NCI-H2081 treated with DMSO at 0.1 percent for 48 hours (cell line): ENCODE results near the gene SCAP.
"Not testable (repeated sequence)": the region's sequence is repeated elsewhere in the genome, so short reads cannot be mapped to it uniquely, and the experiment has no call there.

ENCODE experiments used
- DNase-seq: peaks from one replicate; lab custom pipeline; 2025; lab: John Stamatoyannopoulos, UW

The SCAP gene

DNA sequence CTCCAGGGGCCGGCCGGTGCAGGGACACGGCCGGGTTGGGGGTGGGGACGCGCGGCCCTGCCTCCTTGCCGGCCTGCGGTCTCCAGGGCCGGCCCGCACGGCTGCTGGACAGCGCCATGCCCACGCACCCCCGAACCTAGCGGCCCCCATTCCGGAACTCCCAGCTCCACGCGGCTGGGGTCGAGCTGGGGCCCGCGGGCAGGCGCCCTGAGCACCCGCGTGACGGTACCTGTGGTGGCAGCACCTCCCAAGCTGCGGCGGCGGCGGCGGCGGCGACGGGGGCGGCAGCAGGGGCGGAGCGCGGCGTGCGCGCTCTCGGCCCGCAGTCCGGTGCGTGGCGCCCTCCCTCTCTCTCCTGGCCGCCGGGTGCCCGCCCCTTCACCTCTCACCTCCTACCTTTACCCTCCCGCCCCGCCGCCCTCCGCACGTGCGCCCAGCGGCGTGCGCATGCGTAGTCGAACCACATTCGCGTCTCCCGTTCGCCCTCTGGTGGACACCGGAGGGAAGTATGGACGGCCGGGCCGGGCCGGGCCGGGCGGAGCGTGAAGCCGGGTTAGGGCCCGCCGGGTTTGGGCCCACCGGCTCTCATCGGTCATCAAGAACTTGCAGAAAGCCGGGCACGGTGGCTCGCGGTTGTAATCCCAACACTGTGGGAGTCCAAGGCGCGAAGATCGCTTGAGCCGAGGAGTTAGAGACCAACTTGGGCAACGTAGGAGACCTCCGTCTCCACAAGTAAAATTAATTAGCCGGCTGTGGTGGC, at the start of gene SCAP:
Gene SCAP, minus strand, starts transcription at position 372 of the 760 bp plus-strand sequence. CDS start 32,948 bp downstream, outside the sequence.
- no peak for DNase-seq

DNA sequence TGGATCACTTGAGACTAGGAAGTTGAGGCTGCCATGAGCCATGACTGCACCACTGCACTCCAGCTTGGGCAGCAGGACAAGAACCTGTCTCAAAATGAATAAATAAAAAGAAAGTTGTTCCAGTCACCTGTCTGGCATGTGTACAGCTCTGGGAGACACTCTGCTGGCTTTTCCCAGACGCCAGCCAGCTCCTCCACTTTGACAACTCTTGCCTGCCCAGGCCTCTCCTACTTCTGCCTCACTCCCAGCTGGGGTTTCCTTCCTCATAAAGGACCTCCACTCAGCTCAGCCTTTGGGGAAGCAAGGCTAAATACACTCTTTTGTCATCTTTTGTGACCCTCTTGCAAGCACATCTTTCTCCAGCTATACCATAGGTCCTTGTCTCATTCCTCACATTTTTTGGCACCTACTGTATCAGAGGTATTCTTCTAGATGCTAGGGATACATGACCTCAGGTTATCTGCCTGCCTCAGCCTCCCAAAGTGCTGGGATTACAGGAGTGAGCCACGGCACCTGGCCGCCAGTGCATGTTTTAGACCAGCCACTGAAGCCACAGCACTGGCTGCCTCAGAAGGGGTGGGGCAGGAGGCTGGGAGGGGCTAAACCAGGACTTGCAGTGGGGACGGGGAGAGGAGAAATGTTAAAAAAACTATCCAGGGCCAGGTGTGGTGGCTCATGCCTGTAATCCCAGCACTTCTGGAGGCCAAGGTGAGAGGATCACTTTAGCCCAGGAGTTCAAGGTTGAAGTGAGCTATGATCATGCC, 47.8 kb upstream of the SCAP start:
- no peak for DNase-seq

DNA sequence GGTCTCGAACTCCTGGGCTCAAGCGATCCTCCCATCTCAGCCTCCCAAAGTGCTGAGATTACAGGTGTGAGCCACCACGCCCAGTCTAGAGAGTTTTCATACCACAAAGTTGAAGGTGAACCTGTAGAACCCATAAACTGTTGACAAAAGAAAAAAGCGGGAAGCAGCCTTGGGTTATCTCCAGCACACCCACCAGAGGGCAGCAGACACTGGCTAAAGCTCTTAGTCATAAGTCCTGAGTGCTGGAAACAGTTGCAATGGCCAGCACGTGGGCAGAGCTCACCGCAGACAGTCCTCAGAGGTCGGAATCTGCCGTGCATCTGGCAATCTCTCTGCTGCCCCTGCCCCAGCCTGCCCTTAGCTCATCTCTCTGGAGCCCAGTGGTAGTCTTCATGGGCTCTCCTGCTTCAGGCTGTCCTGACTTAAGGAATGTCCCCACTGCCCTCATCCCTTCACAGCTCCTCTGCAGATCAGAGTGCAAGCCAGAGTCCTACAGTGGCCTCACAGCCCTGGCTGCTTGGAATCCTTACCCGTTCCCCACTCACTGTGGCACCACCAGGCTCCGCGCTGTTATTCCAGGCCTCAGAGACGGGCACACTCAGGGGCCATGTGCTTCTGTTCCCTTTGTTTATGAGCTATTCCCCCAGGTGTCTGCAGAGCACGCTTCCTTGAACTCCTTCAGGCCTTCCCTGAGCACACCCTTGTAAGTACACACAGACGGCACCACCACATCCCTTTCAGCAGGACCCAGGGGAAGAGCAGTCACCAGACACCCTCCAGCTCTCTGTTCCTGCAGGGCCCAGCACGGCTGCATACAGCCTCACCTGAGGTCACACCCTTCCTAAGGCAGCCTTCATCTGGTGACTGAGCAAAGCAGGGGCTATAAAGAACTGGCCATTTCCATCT, 46.6 kb upstream of the SCAP start:
- no peak for DNase-seq

DNA sequence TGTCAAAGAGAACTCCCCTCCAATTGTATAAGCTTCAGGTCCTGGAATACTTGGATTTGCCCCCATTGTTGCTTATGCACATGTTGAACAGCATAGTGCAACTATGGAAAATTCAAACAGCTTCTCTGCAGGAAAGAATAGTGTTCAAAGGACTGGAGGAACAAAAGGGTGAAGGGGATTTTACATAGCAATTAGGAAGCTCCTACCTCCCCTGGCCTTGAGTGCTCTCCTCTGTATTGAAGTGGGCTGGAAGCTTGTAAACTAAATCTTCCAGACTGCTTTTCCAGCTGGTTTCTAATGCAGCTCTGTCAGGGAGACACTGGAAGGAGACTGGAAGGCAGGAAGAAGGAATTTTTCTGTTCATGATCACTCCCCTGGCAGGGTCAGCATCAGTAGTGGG, 45.0 kb upstream of the SCAP start:
- no peak for DNase-seq

DNA sequence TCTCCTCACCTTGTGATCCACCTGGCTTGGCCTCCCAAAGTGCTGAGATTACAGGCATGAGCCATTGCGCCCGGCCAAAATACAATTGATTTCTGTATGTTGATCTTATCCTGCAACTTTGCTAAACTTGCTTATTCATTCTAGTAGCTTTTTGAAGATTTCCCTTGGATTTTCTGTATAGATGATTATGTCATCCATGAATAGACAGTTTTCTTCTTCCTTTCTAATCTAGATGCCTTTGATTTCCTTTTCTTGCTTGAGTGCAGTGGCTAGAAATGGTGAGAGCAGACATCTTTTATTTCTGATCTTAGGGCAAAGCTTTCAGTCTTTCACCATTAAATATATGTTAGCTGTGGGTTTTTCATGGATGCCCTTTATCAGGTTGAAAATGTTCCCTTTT, 42.2 kb upstream of the SCAP start:
- DNase-seq = no peak

DNA sequence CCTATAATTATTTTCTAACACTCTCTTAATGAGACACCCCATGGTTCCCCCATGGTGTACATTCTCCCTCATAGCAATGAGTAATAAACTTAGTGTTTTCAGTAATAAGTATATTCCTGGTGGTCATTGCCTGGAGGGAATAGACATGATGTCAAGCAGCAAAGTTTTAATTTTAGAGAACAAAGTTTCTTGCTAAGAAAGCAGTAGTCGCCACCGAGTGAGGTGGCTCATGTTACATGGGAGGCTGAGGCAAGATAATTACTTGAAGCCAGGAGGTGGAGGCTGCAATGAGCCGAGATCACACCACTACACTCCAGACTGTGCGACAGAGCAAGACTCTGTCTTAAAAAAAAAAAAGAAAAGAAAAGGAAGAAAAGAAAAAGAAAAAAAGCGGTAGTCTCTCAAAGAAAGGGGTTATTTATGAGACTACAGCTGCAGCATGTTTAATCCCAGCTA, 40.2 kb upstream of the SCAP start:
- DNase-seq = no peak

DNA sequence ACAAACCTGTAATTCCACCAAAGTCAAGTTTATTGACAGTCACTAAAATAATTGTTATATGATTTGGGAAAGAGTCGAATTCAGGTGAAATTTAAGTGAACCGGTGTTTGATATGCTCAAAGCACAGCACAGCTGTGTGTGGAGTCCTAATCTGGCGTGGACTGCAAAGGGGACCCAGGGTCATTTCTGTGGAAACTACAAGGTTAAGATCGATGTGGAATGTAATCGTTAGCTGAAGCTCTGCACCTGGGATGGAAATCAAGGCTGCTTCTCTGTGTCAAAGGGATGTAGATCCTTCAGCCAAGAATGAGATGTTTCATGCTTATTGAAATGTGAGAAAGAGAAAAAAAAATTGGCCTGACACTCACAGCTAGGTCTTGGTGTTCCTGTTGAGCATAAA, 39.4 kb upstream of the SCAP start:
- no peak for DNase-seq

DNA sequence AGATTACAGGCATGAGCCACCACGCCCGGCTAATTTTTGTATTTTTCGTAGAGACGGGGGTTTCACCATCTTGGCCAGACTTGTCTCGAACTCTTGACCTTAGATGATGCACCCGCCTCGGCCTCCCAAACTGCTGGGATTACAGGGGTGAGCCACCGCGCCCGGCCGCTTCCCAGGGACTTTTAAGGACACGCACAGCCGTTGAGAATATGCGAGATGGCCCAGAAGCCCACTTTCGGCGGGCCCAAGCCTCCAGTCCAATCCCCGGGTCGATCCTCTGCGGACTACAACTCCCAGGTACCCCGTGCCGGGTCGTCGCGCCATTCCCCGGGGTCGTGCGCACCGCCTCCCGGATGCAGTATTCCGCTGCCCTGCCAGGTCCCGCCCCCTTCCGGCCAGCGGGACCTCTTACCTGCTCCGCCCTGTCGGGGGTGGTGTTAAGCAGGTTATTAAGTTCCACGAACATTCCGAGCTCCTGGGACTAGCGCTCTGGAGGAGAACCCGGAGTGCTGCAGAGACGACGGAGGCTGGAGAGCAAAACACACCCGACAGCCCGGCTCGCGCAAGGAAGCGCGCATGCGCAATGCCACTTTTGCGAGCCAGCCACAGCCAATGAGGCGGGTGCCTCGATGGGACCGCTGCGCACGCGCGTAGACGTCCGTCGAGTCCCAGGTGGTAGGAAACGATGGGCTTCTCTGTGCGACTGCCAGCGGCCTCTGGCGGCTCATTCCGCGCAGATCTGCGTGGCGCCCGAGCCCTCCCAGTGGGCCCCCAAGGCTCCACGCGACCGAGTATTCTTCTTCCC, 37.6 kb upstream of the SCAP start, which contains the start of gene ELP6:
Gene ELP6, minus strand, starts transcription at position 588 of the 805 bp plus-strand sequence. Its CDS starts 122 bp downstream, at position 466.
- DNase-seq = peak; percentile 31

DNA sequence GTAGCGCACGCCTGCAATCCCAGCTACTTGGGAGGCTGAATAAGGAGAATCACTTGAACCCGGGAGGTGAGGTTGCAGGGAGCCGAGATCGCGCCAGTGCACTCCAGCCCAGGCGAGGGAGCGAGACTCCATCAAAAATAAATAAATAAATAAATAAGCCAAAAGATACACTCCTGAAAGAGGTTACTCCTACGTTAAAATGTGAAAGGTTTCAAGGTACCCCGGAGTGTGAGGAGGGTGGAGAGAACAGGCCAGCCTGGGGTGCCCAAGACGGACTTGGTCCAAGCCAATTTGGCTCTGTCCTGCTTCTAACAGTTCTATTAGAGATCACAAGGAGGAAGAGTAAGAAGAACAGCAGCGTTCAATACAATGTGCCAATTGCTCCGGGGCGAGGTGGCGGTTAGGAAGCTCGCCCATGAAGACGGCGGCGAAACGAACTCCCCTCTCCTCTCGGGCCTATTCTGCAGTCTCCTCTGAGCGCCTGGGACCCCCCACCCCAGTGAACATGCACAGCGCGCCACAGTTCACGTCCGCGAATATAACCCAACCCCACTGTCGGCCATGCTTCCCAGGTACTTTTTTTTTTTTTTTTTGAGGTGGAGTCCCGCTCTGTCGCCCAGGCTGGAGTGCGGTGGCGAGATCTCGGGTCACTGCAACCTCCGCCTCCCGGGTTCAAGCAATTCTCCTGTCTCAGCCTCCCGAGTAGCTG, 36.8 kb upstream of the SCAP start:
- DNase-seq = no peak

DNA sequence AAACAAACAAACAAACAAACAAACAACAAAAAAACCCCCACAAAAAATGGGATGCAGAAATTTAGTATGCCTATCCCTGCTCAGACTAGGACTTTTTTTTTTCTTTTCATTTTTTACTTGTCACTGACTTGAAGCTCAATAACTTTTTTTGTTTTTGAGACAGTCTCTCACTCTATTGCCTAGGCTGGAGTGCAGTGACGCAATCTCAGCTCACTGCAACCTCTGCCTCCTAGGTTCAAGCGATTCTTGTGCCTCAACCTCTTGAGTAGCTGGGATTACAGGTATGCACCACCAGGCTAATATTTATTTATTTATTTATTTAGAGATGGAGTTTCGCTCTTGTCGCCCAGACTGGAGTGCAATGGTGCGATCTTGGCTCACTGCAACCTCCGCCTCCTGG, 29.5 kb upstream of the SCAP start:
- DNase-seq = not testable (repeated sequence)

DNA sequence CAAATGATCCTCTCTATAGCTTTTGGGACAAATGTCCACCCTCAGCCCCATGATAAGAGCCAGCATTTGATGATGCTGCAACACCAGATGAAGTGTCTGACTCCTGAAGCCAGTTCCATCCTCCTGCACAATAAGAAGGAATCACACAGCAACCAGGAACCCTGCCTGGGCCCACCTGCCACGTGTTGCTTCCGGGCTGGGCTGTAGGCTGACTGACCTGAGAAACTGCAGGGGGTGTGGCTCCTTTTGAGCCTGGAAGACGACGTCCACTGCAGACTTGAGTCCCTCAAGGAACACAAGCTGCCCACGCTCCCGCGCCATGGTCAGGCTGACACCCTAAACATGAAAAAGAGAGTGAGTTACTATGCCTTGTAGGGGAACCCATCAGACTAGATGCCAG, 28.4 kb upstream of the SCAP start:
- no peak for DNase-seq

DNA sequence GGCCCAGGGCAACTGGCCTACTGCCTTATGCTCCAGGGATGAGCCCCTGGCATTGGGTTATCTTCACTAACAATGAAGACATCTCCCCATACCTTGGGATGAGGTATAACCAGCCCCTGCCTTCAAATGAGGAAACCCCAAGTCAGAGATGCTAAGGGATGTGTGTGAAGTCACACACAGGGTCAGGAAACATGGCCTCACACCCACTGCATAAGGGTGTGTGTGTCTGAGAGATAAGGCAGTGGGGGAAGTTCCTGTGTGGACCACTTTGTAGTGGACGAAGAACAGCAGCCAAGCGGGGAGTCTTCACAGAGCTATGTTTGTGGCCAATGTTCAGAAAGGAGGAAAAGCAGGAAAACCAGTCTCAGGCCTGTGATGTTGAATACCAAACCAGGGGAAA, 27.3 kb upstream of the SCAP start:
- DNase-seq = no peak

DNA sequence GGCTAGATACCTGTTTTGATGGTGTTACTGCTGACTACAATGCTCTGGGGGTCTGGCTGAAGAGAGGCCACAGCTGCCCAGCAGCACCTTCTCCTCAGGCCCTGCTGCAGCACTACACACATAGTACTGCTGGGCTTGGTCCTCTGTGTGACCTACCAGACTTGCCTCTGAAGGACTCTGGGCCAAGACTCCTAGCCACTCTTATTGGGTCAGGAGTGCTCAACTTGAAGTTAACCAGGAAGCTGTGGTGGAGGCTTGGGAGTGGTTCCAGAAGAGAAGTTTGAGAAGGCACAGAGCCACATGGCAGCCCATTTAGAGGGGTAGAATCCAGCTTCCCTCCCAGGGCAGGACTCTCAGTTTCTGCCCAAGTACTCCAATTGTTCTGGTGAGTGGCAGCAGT, 21.2 kb upstream of the SCAP start:
- no peak for DNase-seq

DNA sequence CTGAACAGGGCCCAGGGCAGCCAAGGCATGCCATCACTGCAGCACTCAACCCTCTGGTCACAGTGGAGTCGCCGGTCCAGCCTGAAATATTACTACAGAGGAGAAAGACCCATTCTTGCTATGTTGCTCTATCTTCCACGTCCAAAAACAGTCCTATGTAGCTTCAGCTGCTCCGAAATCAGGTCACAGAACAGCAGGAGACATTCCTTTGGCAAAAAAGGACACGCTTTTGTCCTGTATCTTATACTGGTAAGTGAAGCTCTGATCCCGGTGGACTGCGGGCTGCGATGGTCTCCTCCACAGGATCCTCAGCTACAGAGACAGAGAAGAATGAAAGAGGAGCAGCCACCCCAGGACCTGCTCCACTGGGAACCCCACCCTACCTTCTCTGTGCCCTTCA, 20.1 kb upstream of the SCAP start:
- DNase-seq = no peak

DNA sequence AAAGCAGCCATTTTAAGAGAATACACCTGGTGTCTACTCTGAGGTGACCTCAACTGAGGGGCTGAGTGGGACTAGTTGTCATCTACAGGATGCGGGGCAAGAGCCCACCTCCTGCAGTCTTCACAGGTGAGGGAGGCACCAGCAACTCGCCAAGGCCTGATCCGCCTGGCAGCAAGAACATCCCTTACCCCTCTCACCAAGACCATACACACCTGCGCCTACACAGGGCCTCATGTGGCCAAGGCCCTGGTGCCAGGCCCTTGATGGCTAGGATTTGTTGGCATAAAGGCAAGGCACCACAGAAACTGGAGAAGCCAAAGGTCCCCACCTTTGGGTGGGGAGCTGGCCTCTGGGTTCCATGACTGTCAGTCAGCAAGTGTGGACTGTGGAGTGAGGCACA, 19.4 kb upstream of the SCAP start:
- DNase-seq = no peak

DNA sequence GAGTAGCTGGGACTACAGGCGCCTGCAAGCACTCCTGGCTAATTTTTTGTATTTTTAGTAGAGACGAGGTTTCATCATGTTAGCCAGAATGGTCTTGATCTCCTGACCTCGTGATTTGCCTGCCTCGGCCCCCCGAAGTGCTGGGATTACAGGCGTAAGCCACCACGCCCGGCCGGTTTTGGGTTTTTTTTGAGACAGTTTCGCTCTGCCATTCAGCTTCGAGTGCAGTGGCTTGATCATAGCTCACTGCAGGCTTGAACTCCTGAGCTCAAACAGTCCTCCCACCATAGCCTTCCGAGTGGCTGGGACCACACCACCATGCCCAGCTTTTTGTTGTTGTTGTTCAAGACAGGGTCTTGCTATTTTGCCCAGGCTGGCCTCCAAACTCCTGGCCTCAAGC, 16.0 kb upstream of the SCAP start:
- DNase-seq = no peak

DNA sequence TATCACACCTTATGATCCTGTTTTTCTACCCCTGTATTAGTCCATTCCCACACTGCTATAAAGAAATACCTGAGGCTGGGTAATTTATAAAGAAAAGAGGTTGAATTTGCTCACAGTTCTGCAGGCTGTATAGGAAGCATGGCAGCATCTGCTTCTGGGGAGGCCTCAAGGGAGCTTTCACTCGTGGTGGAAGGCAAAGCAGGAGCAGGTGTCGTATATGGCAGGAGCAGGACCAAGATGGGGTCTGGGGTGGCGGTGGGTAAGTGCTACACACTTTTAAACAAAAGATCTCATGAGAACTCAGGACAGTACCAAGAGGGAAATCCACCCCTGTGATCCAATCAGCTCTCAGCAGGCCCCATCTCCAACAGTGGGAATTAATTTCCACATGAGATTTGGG, 15.4 kb upstream of the SCAP start:
- no peak for DNase-seq

DNA sequence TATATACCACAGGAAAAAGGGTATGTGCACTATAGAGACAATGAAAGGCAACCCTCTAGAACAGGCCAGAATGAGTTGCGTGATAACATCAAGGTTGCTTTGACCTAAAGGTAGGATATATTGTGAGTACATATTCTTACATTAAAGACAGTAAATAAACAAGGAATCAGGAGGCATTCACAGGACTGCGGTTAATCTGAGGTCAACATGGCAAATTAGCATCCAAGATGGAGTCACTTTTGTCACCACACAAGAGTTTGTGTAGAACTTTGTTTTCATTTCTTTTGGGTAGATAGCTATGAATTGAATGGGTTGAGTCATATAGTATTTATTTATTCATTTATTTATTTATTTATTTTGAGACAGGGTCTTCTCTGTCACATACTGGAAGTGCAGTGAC, 11.5 kb upstream of the SCAP start:
- DNase-seq = no peak

DNA sequence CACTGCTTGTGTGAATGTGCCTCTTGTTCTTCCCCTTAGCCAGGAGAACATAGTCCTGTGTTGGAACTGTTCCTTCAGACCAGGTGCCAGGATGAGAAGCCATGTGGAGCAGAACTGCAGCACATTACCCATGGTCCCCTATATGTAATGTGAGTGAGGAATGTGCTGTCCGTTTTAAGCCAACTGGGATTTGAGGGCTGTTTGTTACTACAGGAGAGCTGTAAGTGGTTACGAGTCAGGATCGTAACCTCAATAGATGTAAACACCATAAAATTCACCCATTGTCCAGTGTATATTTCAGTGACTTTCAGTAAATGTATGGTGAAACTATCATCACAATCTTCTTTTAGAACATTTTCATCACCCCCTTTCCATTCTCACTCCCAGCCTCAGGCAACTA, 10.1 kb upstream of the SCAP start:
- no peak for DNase-seq

DNA sequence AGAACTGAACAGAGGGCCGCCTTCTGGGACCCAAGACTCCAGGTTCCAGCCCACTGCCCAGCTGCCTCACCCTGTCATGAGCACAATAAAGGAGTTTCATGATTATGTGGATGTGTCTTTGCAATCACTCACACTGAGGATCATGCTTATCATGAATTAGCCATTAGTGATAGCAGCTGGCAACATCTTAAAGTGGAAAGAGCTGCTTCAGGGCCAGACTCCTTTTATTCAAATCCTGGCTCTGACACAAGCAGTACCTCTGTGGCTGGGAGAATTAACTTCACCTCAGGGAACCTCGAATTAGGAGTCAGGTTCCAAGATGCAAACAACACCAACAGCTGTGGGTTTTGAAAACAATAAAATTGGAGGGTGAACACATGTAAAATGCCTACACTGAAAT, 6.6 kb upstream of the SCAP start:
- no peak for DNase-seq

DNA sequence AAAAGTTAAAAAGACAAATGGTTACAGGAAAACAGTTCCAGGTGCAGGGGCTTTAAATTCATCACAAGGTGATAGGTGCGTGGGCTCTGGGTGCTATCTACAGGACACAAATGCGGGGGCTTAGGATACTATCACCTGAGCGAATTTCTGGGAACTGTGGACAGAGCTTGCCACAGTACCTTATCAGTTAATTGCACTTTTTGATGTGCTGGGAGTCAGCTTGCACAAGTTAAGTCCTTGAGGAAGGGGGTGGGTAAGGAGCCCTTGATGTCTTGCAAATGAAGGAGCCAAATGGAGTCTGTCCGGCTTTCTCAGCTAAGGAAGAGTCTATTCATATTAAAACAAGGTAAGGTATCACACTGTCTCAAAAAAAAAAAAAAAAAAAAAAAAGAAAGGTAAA, 6.0 kb upstream of the SCAP start:
- not testable (repeated sequence) for DNase-seq
